Neural crest cell (in vitro differentiated cells): Measurements from ENCODE around the gene ZBTB5. TPM values are rescaled to one million over a fixed set of nuclear protein-coding genes. Genes with fewer than 3 reads are reported as not detected.

Experiments
- DNase-seq: peaks from one replicate; pipeline ENCODE4 v3.0.0; 2021; ENCODE audit warnings: low read depth, mixed read lengths, low spot score
- H3K27ac Mint-ChIP-seq: one replicate; pipeline ENCODE4 v1.8.0; 2021; ENCODE audit warnings: mild to moderate bottlenecking, mixed read lengths; ENCODE audit not compliant: unreplicated experiment
- H3K27me3 Mint-ChIP-seq: 2 replicates; pipeline ENCODE4 v1.8.0; 2021; ENCODE audit warnings: low read depth, mild to moderate bottlenecking, mixed read lengths
- H3K36me3 Mint-ChIP-seq: 2 replicates; pipeline ENCODE4 v1.8.0; 2021; ENCODE audit warnings: low read depth, mild to moderate bottlenecking, mixed read lengths
- H3K4me1 Mint-ChIP-seq: 2 replicates; pipeline ENCODE4 v1.8.0; 2021; ENCODE audit warnings: mixed read lengths
- H3K4me3 Mint-ChIP-seq: one replicate; pipeline ENCODE4 v1.8.0; 2021; ENCODE audit warnings: mild to moderate bottlenecking, mixed read lengths
- H3K9me3 Mint-ChIP-seq: 2 replicates; pipeline ENCODE4 v1.8.0; 2021; ENCODE audit warnings: mixed read lengths
- CTCF ChIP-seq: fragments of 200-600 bp; sonication (generic); conservative IDR thresholded peaks from 2 replicates; pipeline ENCODE4 v1.5.0; 2021; ENCODE audit warnings: antibody characterized with exemption, mild to moderate bottlenecking
- total RNA-seq: library from RNA; stranded (reverse); gene quantifications from 2 replicates; pipeline ENCODE4 v1.2.1, GENCODE V29; 2021

Gene ZBTB5
- total RNA-seq, 1 donor from 2014 or later, result 22.9 TPM

GRCh38 chr9:37425298-37425752 lies 39.9 kb downstream of the ZBTB5 start:
- H3K4me1 Mint-ChIP-seq, result peaks cover 22% of the 10 kb centered on the region

DNA sequence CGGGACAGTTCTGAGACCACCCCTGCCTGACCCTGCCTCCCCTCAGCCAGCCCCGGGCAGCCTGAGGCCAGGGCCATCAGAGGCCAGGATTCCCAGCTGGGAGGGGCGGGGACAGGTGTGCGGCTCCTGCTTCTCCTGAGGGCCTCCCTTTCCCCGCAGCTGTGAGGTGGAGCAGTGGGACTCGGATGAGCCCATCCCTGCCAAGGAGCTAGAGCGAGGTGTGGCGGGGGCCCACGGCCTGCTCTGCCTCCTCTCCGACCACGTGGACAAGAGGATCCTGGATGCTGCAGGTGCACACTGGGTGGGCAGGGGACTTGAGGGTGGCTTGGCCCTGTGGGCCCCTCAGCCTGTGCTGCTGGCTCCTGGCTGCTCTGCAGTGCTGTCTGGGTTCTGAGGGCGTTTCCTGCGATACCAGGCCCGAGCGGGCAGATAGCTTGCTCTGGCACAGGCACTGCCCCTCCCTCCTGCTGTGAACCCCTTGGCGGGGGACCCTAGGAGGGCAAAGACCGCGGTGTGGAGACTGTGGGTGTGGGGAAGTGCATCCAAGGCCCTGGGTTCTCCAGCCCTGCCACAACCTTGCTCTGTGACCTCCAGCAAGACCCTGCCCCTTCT lies 40.5 kb downstream of the ZBTB5 start:
- TF ChIP-seq CTCF, result no peak
- Mint-ChIP-seq H3K27me3 (no peaks in the 10 kb centered on the region), H3K4me3 (no peak overlapping the region), H3K4me1 (peaks cover 17% of the 10 kb centered on the region), H3K9me3 (no peaks in the 10 kb centered on the region), H3K36me3 (peaks cover 11% of the 10 kb centered on the region), H3K27ac (no peak overlapping the region)
- DNase-seq, result no peak

More at GRCh38 chr9:37425298-37425752, 39.9 kb downstream of the ZBTB5 start:
- no peak for DNase-seq
- peak overlapping the region; percentile 62 for H3K27ac Mint-ChIP-seq
- H3K4me3 Mint-ChIP-seq, result no peak overlapping the region
- H3K9me3 Mint-ChIP-seq, result no peaks in the 10 kb centered on the region
- H3K36me3 Mint-ChIP-seq, result peaks cover 11% of the 10 kb centered on the region
- H3K27me3 Mint-ChIP-seq, result no peaks in the 10 kb centered on the region
- no peak for TF ChIP-seq CTCF

- Mint-ChIP-seq H3K27me3 (no peaks in the 10 kb centered on the region), H3K4me1 (peaks cover 15% of the 10 kb centered on the region), H3K9me3 (no peaks in the 10 kb centered on the region), H3K4me3 (peak overlapping the region; percentile 96), H3K27ac (no peak overlapping the region), H3K36me3 (peaks cover 11% of the 10 kb centered on the region)
- no peak for TF ChIP-seq CTCF
- no peak for DNase-seq
Observed at GRCh38 chr9:37424204-37424685, 41.0 kb downstream of the ZBTB5 start.

DNA sequence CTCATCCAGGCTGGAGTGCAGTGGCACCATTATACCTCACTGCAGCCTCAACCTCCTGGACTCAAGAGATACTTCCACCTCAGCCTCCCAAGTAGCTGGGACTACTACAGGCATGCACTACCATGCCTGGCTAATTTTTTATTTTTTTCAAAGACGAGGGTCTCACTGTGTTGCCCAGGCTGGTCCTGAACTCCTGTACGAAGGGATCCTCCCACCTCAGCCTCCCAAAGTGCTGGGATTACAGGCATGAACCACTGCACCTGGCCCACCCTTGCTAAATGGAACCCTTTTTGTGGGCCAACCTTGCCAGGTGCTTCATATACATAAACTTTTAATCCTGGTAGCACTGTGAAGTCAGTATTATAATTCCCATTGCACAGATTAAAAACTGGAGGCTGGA lies 41.7 kb downstream of the ZBTB5 start:
- peak overlapping the region; percentile 67 for H3K27ac Mint-ChIP-seq
- peaks cover 15% of the 10 kb centered on the region for H3K4me1 Mint-ChIP-seq
- peak overlapping the region; percentile 96 for H3K4me3 Mint-ChIP-seq
- DNase-seq, result no peak
- H3K36me3 Mint-ChIP-seq, result peaks cover 11% of the 10 kb centered on the region
- no peaks in the 10 kb centered on the region for H3K9me3 Mint-ChIP-seq
- H3K27me3 Mint-ChIP-seq, result no peaks in the 10 kb centered on the region
- TF ChIP-seq CTCF, result no peak

DNA sequence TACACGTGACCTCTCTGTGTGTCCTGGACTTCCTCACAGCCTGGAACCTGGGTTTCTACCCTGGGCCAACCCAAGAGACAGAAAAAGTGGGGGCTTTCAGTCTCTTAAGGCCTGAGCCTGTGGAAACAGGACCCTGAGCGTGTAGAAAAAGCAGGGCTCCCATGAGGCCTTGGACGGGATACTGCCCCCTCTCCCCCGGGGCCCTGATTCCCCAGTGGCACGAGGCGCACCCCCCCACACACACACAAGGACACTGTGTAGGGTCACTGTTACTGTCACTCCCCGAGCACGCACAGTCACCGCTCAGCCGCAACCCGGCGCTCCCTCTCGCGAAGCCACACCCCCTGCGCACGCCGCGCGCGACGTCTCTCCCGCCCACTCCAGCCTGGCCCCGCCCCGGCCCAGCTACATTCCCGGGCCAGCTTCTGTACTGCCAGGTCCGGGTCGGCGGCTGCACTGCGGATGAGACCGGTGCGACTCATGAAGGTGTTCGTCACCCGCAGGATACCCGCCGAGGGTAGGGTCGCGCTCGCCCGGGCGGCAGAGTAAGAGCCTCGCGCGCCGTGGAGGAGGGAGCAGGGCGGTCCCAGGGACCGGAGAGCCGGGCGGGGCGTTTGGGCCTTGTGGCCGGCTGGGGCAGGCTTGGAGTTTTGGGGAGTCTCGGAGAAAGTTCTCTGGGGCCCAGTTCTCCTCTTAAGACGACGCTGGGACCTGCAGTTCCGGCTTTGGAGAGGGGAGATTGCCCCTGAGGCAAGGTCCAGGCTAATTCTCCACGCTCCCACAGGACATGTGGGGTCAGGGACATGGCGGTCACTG lies 42.8 kb downstream of the ZBTB5 start, which contains the start of gene GRHPR:
GRHPR (plus strand) TSS at position 408 of the 816 bp plus-strand sequence; CDS start at position 463, 55 bp downstream.
- Mint-ChIP-seq H3K27me3 (no peaks in the 10 kb centered on the region), H3K4me1 (peaks cover 15% of the 10 kb centered on the region), H3K36me3 (peaks cover 11% of the 10 kb centered on the region), H3K4me3 (peak within 1 kb of the TSS; percentile 96), H3K27ac (peak within 1 kb of the TSS; percentile 98), H3K9me3 (no peaks in the 10 kb centered on the region)
- DNase-seq, result peak; percentile 67
- no peak for TF ChIP-seq CTCF
